HG03135 (cell line): ENCODE results near the gene FRMD4A.
"Not testable (repeated sequence)": the region's sequence is repeated elsewhere in the genome, so short reads cannot be mapped to it uniquely, and the experiment has no call there.

Experiments used
- ATAC-seq: cut with Tn5 transposase; IDR thresholded peaks from one replicate; pipeline ENCODE4 v1.9.1; 2021; ENCODE audit warnings: mild to moderate bottlenecking, moderate library complexity; ENCODE audit not compliant: unreplicated experiment

The FRMD4A gene

GRCh38 chr10:14244147-14244546, 86.6 kb downstream of the FRMD4A start:
- ATAC-seq, result no peak

GRCh38 chr10:14243221-14243620, 87.5 kb downstream of the FRMD4A start:
- ATAC-seq, result no peak

GRCh38 chr10:14241196-14241595, 89.5 kb downstream of the FRMD4A start:
- no peak for ATAC-seq

DNA sequence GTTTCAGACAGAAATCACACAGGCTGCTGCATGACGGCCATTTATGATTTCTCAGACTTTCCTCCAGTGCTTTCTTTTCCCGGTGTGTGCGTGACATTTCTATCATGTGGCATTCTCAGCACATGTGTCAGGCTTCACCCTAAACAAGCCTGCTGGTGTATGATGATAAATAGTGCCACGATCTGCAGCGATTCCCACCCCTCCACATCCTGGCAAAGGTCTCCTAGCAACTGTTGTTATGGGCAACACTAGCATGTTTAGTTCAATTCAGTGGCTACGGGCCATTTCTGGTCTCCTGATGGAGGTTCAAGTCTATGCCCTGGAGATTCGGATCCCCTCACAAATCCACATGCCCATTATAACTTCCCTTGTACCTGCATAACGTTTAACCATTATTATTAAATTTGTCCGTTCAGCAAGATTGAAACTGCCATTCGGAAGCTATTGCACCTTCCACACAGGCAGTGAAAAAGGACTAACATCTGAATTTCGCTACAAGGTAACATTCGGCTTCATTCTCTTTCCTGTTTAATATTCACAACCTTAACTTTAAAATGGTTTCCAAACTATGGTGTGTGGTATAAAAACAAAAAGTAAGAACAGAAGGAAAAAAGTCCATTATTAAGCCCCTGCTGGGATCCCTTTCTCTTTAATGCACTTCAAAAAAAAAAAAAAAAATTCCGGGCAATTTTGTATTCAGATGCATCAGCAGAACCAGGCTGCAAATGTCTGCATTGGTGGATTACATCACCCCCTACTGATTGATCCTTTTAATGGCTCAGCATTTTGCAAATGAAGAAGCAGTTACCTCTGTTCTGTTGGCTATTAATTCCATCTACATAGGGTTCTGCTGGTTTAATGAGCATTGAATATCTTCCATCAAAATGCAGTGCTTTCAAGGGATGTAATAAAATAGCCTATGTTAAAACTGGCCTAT, 90.2 kb downstream of the FRMD4A start:
- ATAC-seq, result no peak

DNA sequence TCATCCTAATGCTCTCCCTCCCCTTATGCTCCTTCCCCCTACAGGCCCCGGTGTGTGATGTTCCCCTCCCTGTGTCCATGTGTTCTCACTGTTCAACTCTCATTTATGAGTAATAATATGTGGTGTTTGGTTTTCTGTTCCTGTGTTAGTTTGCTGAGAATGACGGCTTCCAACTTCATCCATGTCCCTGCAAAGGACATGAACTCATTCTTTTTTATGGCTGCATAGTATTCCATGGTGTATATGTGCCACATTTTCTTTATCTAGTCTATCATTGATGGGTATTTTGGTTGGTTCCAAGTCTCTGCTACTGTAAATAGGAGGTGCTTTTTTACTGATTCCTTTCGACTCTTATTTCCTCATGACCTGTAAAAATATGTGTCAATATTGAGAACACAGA, 92.1 kb downstream of the FRMD4A start:
- ATAC-seq, result not testable (repeated sequence)

DNA sequence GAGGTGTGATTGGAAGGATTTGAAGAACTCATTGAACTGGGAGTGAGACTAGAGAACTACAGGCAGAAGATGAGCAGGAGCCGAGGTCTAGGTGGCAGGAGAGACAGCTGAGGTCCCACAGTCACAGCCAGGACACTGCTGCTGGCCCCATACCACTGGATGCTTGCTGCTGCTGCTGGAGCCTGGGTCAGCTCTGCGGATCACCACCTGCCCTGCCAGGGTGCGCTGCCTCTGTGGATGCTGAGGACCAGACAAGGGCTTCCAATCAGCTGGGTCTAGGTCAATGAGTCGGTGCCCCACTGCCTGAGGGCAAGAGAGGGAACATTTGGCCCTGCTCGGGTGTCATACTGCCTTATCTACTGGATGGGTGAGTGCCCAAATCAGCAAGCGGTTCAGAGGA, 94.4 kb downstream of the FRMD4A start:
- ATAC-seq, result no peak

GRCh38 chr10:14235566-14236195, 95.0 kb downstream of the FRMD4A start:
- ATAC-seq, result no peak

- ATAC-seq, result no peak
These were observed 97.2 kb downstream of the FRMD4A start for GRCh38 chr10:14233566-14233965.

GRCh38 chr10:14228798-14229197, 101.9 kb downstream of the FRMD4A start:
- ATAC-seq, result not testable (repeated sequence)

GRCh38 chr10:14225379-14225778, 105.3 kb downstream of the FRMD4A start:
- no peak for ATAC-seq

DNA sequence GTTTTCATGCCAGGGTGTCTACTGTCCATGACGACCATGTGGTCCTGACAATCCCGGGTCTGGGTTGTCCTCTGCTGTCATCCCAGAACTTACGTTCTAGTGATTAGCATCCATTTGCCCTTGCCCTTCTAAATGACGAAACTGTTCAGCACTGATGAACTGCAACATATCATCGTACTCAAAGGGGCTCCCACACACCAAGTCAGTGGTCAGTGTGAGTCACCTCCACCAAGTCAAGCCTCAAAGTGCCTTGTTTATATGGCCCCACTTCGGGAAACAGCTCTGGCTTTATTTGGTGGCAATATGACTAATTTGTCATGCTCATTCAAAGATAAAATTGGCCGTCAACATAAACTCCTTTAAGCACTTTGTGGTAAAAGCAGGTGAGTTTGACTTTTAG, 110.7 kb downstream of the FRMD4A start:
- ATAC-seq, result no peak

DNA sequence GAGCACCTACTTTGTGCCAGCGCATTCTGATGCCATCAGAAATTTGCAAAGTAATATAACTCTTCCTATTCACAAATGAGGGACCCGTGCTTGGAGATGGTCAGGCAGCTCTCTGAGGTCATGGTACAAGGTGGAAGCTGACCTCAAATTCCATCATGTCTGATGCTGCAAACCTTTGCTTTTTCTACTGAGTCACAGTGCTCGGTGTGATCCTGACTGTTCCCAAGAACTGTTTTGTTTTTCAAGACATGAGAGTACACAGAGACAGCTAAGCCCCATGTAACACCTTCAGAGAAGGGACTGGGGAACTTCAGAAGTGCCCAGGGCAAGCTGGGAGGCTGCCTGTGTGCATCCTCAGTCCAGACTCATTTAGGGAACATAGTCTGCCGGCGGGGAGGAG, 111.3 kb downstream of the FRMD4A start:
- ATAC-seq, result no peak

DNA sequence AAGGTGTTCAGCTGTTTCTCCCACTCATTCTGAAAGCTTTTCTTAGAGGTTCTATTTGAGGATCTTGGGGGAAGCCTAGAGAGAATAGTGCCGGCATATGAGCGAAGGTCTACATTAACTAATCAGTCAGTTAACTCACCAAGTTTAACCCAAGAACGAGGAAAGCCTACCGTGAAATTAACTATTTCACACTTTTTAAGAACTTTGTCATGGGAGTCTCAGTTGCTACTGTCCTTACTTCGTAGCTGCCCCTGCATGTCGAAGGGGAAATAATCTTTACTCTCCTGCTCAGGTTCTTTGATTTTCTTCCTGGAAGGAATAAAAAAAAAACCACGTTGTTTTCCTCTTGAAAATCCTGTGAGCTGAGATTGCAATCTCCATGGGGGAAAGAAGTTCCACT, 115.1 kb downstream of the FRMD4A start:
- no peak for ATAC-seq

DNA sequence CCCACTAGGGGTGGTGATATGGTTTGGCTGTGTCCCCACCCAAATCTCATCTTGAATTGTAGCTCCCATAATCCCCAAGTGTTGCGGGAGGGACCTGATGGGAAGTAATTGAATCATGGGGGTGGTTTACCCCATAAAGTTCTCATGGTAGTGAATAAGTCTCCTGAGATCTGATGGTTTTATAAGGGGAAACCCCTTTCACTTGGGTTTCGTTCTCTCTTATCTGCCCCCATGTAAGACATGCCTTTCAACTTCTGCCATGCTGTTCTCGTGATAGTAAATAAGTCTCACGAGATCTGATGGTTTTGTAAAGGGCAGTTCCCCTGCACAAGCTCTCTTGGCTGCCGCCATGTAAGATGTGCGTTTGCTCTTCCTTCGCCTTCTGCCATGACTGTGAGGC, 117.0 kb downstream of the FRMD4A start:
- ATAC-seq, result not testable (repeated sequence)

GRCh38 chr10:14211610-14212009, 119.1 kb downstream of the FRMD4A start:
- no peak for ATAC-seq

DNA sequence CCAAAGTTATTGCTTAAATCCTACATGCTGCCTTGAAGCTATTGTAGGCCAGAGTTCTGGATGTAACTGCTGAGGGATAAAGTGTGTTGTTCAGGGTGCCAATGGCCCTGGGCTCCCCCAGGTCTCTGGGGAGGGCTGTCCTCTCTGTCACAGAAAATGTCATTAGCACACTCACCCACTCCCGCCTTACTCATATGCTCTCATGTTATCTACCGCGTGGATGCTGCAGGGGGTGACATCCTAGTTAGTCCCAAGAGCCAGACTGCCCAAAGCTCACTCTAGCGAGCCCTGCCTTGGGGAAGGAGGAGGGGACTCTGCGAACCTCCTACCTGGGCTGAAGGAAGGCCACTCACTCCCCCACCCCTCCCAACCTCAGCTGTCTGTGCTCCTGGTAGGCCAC, 122.5 kb downstream of the FRMD4A start:
- no peak for ATAC-seq

- ATAC-seq, result no peak
These were observed 125.5 kb downstream of the FRMD4A start for GRCh38 chr10:14205233-14205632.

DNA sequence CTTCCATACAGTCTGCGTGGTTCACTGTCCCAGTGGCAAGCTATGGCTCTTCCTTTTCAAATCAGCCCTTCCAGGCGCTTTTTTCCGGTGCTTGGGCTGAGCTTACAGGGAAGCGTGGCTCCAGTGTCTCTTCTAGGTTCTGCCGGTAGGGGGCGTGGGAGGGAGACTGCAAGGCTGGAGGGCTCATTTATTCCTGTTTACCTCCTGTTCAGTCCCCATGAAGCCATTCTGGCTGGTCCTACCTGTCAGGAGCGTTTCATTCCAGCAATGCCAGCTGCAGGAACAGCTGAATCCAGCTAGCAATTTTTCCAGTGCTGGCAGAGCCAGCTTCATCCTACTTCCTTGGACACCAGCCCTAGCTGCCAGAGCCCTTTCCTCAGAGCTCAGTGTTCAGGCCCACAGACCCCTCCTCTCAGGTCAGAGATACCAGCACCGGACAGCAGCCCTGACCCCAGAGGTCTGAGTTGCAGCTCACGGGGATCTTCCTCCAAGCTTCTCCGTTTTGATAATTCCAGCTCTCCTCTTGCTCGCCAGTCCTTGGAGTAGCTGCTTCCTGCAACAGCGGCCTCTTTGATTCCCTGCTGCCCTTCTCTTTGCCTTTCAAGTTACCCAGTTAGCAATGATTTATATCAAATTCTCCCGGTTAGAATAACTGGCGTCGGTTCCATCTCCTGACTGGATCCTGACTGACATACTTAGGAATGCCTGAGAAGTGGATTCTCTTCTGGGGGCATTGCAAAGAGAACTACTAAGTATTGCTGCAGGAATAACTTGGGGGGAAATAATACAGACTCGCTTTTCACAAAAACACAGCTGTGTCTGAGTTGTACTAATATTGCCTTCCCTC, 129.8 kb downstream of the FRMD4A start:
- ATAC-seq, result no peak

GRCh38 chr10:14199098-14199497, 131.6 kb downstream of the FRMD4A start:
- ATAC-seq, result not testable (repeated sequence)

DNA sequence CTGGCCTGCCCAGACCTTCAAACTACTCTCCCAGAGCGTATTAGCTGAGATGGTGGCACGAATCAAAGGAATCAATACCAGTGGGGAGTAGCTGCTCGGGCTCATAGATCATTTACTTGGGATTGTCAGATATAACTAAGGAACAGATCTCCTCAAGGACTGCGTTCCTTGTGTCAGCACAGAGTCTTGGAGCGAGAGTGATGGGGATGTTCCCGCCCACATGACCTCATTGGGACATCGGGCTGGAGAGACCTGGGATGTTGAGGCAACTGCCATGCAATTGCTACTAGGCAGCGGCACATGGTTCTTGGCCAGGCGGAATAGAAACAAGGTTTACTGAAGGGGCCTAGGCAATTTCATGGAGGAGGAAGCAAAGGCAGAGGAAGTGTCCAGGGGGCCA, 132.6 kb downstream of the FRMD4A start:
- no peak for ATAC-seq

GRCh38 chr10:14196113-14196512, 134.6 kb downstream of the FRMD4A start:
- ATAC-seq, result no peak
